ENCODE data around the gene GNS.

- TF ChIP-seq CTCF (IDR thresholded peaks at IDR 0.05 in 4 of 5, conservative IDR thresholded peaks at IDR 0.05 in 1 of 5), result no peak
- no peak for TF ChIP-seq POLR2A (IDR thresholded peaks at IDR 0.05)
Measured at GRCh38 chr12:64685050-64685449, 74.2 kb downstream of the GNS start.
